Skin epidermis (tissue), 12 donors: Measurements from ENCODE around the gene SALL3.
"Not testable (repeated sequence)": the region's sequence is repeated elsewhere in the genome, so short reads cannot be mapped to it uniquely, and the experiment has no call there.

Experiments
- H3K27ac ChIP-seq, 21 experiments: fragments of 200-600 bp; sonication (generic) in 11 of 21; one replicate each; pipeline ENCODE4 v1.5.0; 2020; ENCODE audit warnings: mild to moderate bottlenecking in 3 of 21, inconsistent platforms in 2 of 21, moderate library complexity in 2 of 21
- H3K4me3 ChIP-seq, 7 experiments: fragments of 200-600 bp; sonication (generic) in 2 of 7; one replicate each; pipeline ENCODE4 v1.5.0; 2020; ENCODE audit warnings: inconsistent platforms in 2 of 7, mild to moderate bottlenecking in 2 of 7, moderate library complexity in 1 of 7

Gene SALL3

DNA sequence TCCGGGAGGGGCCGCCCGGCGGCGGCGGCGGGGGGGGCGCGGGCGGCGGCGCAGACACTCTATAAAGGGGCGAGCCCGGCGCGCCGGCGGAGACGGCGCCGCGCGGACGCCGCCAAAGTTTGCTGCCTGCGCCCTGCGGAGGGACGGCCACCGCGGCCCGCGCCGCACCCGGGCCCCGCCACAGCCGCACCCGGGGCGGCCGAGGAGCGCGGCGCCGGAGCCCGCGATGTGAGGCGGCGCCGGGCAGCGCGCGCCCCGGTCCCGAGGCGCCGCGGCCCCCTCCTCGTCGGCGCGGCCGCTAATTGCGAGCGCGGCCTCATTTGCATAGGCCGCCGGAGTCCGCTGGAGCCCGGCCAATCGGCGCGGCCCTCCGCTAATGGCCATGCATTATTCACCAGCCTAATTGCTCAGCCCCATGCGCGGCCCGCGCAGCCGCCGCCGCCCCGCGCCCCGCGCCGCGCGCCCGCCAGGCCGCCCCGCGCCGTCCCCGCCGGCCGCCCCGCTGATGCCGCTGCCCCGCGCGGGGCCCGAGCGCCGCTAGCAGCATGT lies at the start of gene SALL3:
SALL3 (plus strand) TSS at position 89 of the 549 bp plus-strand sequence; CDS start at position 546, 457 bp downstream.
- Histone ChIP-seq H3K27ac (no peak within 1 kb of the TSS), H3K4me3 (peak within 1 kb of the TSS in 3 of 7 experiments; percentile 5 to 9 (median 6))

DNA sequence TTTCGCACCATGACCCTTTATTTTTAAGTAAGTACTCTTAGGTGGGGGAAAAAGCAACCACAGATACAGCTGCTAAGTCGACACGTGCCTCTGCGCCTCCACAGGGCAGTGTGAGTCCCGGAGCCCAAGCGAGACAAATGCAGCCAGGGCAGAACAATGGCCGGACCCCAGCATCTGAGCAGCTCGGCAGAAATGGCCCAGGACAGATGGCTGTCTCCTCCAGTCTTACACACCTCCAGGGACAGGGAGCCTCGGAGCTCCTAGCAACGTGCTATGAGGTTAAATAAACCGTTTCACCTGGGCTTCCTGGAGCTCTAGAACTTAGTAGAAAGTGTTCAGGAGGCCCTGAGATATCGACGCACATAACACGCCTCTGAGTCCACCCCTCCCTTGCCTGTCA lies 47.3 kb upstream of the SALL3 start:
- H3K4me3 ChIP-seq = no peak overlapping the region
- H3K27ac ChIP-seq = no peak overlapping the region

DNA sequence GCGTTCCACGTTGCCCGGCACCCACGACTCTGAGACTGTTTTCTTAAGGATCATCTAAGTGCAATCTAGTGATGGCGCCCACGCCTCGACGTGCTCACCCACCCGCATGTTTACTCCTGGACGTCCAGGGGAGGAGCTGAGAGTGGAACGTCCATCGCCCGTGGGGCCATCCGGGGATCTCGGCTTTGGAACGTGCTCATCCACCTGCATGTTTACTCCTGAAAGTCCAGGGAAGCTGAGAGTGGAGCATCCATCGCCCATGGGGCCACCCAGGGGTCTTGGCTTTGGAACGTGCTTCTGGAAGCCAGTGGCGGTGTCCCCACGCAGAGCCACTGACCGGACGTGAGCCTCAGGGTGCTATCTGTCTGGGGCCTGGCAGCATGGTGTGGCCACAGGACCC lies 45.6 kb upstream of the SALL3 start:
- no peak overlapping the region for H3K4me3 ChIP-seq
- no peak overlapping the region for H3K27ac ChIP-seq

GRCh38 chr18:78934551-78935225 lies 44.9 kb upstream of the SALL3 start:
- H3K27ac ChIP-seq = no peak overlapping the region
- H3K4me3 ChIP-seq = no peak overlapping the region

GRCh38 chr18:78935406-78935805 lies 44.2 kb upstream of the SALL3 start:
- no peak overlapping the region for H3K27ac ChIP-seq
- no peak overlapping the region for H3K4me3 ChIP-seq

- Histone ChIP-seq H3K4me3 (no peak overlapping the region), H3K27ac (no peak overlapping the region)
Observed at GRCh38 chr18:78936251-78937005, 43.2 kb upstream of the SALL3 start.

DNA sequence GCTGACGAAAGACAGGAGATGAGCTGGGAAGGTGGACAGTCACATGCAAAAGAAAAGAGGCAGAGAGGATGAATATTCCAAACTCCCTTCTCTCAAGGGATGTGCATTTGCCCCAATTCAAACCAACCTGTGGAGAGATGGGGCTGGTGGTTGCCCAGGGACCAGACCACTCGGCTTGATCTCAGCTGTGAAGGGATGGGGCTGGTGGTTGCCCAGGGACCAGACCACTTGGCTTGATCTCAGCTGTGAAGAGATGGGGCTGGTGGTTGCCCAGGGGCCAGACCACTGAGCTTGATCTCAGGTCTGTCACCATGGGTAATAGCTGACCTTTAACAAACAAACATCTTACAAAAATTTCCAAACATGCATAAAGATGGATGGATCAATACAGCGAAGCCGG lies 42.5 kb upstream of the SALL3 start:
- Histone ChIP-seq H3K27ac (no peak overlapping the region), H3K4me3 (no peak overlapping the region)

GRCh38 chr18:78939105-78939504 lies 40.5 kb upstream of the SALL3 start:
- Histone ChIP-seq H3K4me3 (no peak overlapping the region), H3K27ac (no peak overlapping the region)

- Histone ChIP-seq H3K27ac (no peak overlapping the region), H3K4me3 (no peak overlapping the region)
Observed at GRCh38 chr18:78939734-78940494, 39.7 kb upstream of the SALL3 start.

GRCh38 chr18:78942236-78942635 lies 37.4 kb upstream of the SALL3 start:
- H3K4me3 ChIP-seq, H3K27ac ChIP-seq: not testable (repeated sequence)

- Histone ChIP-seq H3K4me3 (no peak overlapping the region), H3K27ac (no peak overlapping the region)
Observed at GRCh38 chr18:78945628-78946027, 34.0 kb upstream of the SALL3 start.

DNA sequence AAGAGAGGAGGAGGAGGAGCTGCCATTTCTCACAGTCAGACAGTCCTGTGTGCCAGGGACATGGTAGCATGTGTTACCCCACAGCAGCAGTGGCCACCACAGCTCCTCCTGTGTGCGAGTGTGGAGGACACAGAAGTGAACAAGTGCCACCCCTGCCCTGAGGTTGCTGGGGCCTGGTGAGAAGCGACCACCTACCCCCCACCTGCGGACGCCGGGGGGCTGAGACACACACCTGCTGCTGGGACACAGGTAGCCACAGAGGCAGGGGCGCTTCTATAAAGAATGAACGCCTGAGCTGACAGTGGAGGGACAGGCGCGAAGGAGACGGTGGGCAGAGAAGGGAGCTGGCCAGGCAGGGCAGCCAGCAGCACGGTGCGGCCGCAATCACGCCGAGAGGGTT lies 32.3 kb upstream of the SALL3 start:
- no peak overlapping the region for H3K27ac ChIP-seq
- no peak overlapping the region for H3K4me3 ChIP-seq

GRCh38 chr18:78948221-78948620 lies 31.4 kb upstream of the SALL3 start:
- H3K27ac ChIP-seq = no peak overlapping the region
- no peak overlapping the region for H3K4me3 ChIP-seq

GRCh38 chr18:78948707-78949106 lies 30.9 kb upstream of the SALL3 start:
- Histone ChIP-seq H3K4me3 (no peak overlapping the region), H3K27ac (no peak overlapping the region)

DNA sequence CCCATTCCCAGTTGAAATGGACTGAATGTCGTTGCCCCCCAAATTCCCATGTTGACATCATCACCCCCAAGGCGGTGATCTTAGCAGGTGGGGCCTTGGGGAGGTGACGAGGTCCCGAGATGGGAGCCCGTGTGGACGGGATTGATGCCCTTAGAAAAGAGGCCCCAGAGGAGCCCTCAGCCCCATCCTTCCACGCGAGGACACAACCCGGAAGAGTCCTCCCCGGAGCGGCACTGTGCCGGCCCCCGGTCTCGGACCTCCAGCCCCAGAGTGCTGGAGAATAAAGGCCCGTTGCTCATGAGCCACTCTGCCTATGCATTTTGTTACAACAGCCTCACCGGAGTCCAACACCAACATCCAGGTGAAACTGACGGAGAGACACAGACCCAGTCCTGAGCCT lies 30.4 kb upstream of the SALL3 start:
- Histone ChIP-seq H3K27ac (no peak overlapping the region), H3K4me3 (no peak overlapping the region)

- Histone ChIP-seq H3K27ac (no peak overlapping the region), H3K4me3 (no peak overlapping the region)
Observed at GRCh38 chr18:78950386-78950785, 29.2 kb upstream of the SALL3 start.

DNA sequence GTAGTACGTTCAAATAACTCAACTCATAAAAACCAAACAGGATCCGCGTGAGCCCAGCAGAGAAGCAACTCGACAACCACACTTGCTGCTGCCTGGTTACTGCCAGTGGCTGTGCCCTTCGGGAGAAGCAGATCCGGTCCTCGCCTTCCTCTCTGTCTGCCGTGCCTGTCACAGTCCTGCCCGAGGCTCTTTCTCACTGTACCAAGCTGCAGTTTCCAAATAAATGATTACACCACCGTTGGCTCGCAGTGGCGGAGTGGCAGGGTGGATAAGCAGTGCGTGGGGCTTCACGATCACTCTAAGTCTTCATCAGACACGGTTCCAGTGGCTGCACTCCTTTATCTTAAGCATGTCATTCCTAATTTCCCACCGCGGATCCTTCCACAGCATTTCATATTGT lies 26.1 kb upstream of the SALL3 start:
- H3K4me3 ChIP-seq = no peak overlapping the region
- H3K27ac ChIP-seq = no peak overlapping the region

- no peak overlapping the region for H3K27ac ChIP-seq
- H3K4me3 ChIP-seq = no peak overlapping the region
Observed at GRCh38 chr18:78955051-78955450, 24.6 kb upstream of the SALL3 start.

DNA sequence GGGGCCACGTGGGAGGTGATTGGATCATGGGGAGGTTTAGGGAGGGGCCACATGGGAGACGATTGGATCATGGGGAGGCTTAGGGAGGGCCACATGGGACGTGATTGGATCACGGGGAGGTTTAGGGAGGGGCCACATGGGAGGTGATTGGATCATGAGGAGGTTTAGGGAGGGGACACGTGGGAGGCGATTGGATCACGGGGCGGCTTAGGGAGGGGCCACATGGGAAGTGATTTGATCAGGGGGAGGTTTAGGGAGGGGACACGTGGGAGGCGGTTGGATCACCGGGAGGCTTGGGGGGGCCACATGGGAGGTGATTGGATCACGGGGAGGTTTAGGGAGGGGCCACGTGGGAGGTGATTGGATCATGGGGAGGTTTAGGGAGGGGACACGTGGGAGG lies 22.5 kb upstream of the SALL3 start:
- H3K27ac ChIP-seq = no peak overlapping the region

DNA sequence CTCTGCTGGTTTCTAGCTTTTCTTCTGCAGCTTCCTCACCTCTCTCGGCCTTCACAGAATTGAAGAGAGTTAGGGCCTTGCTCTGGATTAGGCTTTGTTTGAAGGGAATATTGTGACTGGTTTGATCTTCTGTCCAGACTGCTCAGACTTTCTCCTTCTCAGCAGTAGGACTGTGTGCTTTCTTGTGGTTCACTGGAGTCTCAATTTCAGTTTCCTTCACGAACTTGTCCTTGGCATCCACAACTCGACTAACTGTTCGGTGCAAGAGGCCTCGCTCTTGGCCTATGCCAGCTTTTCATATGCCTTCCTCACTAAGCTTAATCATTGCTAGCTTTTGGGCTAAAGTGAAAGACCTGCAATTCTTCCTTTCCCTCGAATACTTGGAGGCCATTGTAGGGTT lies 18.9 kb upstream of the SALL3 start:
- Histone ChIP-seq H3K27ac (no peak overlapping the region), H3K4me3 (no peak overlapping the region)

More for the DNA sequence above, 22.5 kb upstream of the SALL3 start:
- no peak overlapping the region for H3K4me3 ChIP-seq

DNA sequence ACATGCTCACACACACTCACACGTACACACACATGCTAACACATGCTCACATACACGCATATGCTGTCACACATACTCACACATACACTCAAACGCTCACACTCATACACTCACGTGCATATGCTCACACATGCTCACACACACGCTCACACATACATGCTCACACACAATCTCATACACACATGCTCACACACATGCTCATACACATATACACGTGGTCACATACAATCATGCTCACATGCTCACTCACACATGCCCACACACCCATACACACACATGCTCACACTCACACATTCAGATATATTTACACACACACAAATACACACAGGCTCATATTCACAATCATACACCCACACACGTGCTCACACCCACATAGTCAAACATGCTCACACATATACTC lies 17.5 kb upstream of the SALL3 start:
- Histone ChIP-seq H3K27ac (no peak overlapping the region), H3K4me3 (no peak overlapping the region)
